Pancreas (tissue), 10 donors: ENCODE data around the gene RNF207. TPM values are rescaled to one million over a fixed set of nuclear protein-coding genes. Genes with fewer than 3 reads are reported as not detected.

Experiments used
- ATAC-seq, 4 donors: fragments of 200-7000 bp; cut with Tn5 transposase; one replicate each; pipeline versions ENCODE4 v1.8.0 to v1.9.1; 2020; ENCODE audit warnings: mild to moderate bottlenecking in 4 of 4, moderate library complexity in 4 of 4
- DNase-seq, 6 donors: peaks; one replicate each; pipeline ENCODE4 v3.0.0-alpha.2; 2020
- FAIRE-seq: peaks from 2 replicates; lab custom pipeline; 2012; peaks lifted over from hg19 to GRCh38; lab: Jason Lieb, UNC
- H3K27ac ChIP-seq, 4 donors: fragments of 200-600 bp; sonication (generic); 1 replicate in 3 of 4; 2 replicates in 1 of 4; pipeline versions ENCODE4 v1.5.0 to v1.8.0; 2020
- H3K27me3 ChIP-seq, 4 donors: fragments of 200-600 bp; one replicate each; pipeline ENCODE4 v1.8.0; 2021
- H3K36me3 ChIP-seq, 3 donors: fragments of 200-600 bp; sonication (generic) in 1 of 3; one replicate each; pipeline versions ENCODE4 v1.5.0 to v1.8.0; 2020 to 2021
- H3K4me1 ChIP-seq, 3 donors: fragments of 200-600 bp; one replicate each; pipeline ENCODE4 v1.8.0; 2021
- H3K4me3 ChIP-seq, 4 donors: fragments of 200-600 bp; sonication (generic) in 2 of 4; one replicate each; pipeline versions ENCODE4 v1.5.0 to v1.8.0; 2020 to 2021
- H3K9me3 ChIP-seq, 4 donors: fragments of 200-600 bp; one replicate each; pipeline ENCODE4 v1.8.0; 2021
- WGBS, 2 donors: extraction: QIAGEN DNeasy Blood & Tissue Kit; methylation state at CpG; one replicate each; pipeline ENCODE4 v1.1.7; 2013; 5-methylcytosine and 5-hydroxymethylcytosine counted together
- intact Hi-C, 3 donors: fragments of 100-400 bp; cut with DNase I; formaldehyde crosslinking; loops; one replicate each; pipeline versions ENCODE4 v1.11.1 to v1.14.2; 2022
- polyA plus RNA-seq, 2 donors: library from polyadenylated mRNA; stranded (reverse); fragments of 200-250 nt; gene quantifications; one replicate each; pipeline ENCODE4 v1.2.3, GENCODE V29; 2013
- total RNA-seq, 6 donors: library from RNA; stranded (reverse); fragmentation: NEBNext Ultra II Directional in 4 of 6; extraction: Animal tissue kit (Norgen Biotek cat#: 25700) in 4 of 6; gene quantifications; one replicate each; pipeline versions ENCODE4 v1.2.1 to v1.2.4, GENCODE V29; 2021 to 2023
- TF ChIP-seq, protein P1 (sequence below), 4 donors: fragments of 200-600 bp; sonication (generic) in 3 of 4; IDR thresholded peaks; one replicate each; pipeline versions ENCODE4 v1.5.0 to v1.8.0; 2021; ENCODE audit warnings: antibody characterized with exemption in 4 of 4
- donor health status: healthy with polysubstance abuse.
- donor health status: DM: no; HTN: no; CAD: no; lungs with moderate emphysema.
- donor health status: DM: no; HTN: no; CAD: no.
- donor health status: control.
- donor health status: control.
- donor health status: Bipolar disorder and iron deficiency.
- donor health status: DM: yes; HTN: yes; CAD: no.
- donor health status: DM: no; HTN: no; CAD: no.
- donor health status: DM: no; HTN: no; CAD: no.
- donor health status: DM: yes; HTN: yes; CAD: no.

RNF207 gene
- total and polyA plus RNA-seq, 8 donors, result 7.1 to 52.8 (median 13.4) TPM

DNA sequence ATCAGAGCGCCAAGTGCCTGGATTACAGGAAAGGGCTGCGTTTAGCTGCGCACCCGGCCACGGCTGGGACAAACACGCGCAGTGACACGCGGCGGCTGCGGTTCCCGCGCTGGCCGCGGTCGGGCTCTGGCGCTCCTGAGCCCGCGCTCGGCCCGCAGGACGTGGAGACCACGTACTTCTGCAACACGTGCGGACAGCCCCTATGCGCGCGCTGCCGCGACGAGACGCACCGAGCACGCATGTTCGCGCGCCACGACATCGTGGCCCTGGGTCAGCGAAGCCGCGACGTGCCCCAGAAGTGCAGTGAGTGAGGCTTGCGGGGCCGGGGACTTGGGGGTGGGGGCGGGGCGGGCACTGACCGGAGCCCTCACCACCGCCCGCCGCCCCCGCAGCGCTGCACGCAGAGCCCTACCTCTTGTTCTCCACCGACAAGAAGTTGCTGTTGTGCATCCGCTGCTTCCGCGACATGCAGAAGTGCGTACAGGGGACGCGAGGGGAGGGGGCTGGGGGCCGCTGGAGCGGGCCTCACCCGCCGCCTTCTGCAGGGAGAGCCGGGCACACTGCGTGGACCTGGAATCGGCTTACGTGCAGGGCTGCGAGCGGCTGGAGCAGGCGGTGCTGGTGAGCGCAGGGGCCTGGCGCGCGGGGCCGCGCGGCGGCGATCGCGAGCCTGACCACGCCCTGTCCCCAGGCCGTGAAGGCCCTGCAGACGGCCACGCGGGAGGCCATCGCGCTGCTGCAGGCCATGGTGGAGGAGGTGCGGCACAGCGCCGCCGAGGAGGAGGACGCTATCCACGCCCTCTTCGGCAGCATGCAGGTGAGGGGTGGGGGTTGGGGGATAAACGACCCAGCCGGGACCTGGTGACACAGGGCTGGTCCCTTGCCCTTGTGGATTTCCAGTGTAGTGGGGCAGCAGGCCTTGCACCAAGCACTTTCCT is 3.1 kb downstream of the RNF207 start:
- 27 to 37% methylated on average over 79 to 99 of the region's 99 CpGs for WGBS, 2 donors
- DNase-seq, result peak in 5 of 6 donors; percentile 50 to 79 (median 66)
- no peaks in the 10 kb centered on the region for H3K27me3 ChIP-seq
- ATAC-seq, result peak; percentile 66 to 76 (median 71)
- H3K27ac ChIP-seq, result no peak overlapping the region
- H3K4me3 ChIP-seq, result peak overlapping the region; percentile 29 to 46 (median 39)
- peaks cover 0 to 3% (median 0%) of the 10 kb centered on the region in 3 donors for H3K4me1 ChIP-seq
- intact Hi-C loops, result no loop called here
- FAIRE-seq, result no peak
- TF ChIP-seq, protein P1, sequence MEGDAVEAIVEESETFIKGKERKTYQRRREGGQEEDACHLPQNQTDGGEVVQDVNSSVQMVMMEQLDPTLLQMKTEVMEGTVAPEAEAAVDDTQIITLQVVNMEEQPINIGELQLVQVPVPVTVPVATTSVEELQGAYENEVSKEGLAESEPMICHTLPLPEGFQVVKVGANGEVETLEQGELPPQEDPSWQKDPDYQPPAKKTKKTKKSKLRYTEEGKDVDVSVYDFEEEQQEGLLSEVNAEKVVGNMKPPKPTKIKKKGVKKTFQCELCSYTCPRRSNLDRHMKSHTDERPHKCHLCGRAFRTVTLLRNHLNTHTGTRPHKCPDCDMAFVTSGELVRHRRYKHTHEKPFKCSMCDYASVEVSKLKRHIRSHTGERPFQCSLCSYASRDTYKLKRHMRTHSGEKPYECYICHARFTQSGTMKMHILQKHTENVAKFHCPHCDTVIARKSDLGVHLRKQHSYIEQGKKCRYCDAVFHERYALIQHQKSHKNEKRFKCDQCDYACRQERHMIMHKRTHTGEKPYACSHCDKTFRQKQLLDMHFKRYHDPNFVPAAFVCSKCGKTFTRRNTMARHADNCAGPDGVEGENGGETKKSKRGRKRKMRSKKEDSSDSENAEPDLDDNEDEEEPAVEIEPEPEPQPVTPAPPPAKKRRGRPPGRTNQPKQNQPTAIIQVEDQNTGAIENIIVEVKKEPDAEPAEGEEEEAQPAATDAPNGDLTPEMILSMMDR (IDR thresholded peaks at IDR 0.05), result peak; percentile 16 to 49 (median 38)
- peaks cover 0 to 5% (median 0%) of the 10 kb centered on the region in 3 donors for H3K36me3 ChIP-seq
- no peaks in the 10 kb centered on the region for H3K9me3 ChIP-seq

DNA sequence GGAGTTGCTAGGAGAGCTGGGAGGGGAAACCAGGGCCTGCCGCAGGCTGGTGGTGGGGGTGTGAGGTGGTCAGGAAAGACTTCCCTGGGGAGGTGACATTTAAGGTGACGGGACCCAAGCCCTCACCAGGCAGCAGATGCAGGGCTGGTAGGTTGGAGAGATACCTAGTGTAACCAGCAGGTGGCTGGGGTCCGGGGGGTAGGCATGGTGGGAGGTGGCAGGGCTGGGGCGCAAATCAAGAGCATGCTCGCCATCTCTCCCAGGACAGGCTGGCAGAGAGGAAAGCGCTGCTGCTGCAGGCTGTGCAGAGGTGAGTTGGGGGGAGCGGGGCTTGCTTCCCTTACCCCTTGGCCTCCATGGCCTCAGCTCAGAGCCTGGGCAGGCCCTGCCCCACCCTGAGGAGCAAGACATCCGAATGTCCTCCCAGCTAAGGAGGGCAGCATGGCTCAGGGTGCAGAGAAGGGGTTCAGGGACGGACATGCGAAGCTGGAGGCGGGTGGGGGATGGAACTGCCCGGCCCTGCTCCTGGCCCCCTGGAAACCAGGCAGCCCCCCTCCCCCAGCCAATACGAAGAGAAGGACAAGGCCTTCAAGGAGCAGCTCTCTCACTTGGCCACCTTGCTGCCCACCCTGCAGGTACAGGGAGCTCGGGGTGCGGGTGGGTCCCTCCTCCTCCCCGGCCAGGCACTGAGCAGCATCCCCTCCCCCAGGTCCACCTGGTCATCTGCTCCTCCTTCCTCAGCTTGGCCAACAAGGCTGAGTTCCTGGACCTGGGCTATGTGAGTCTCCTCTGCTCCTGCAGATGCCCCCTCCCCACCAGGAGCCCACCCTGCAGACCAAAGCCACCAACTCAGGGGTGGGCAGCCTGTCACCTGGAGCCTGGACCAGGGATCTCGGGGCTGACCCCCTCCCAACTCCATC is 4.0 kb downstream of the RNF207 start:
- intact Hi-C loops, result no loop called here
- no peak for DNase-seq

GRCh38 chr1:6210591-6211355 is 4.9 kb downstream of the RNF207 start:
- peaks cover 0 to 5% (median 0%) of the 10 kb centered on the region in 3 donors for H3K36me3 ChIP-seq
- no peak overlapping the region for H3K4me3 ChIP-seq
- ATAC-seq (no peak), FAIRE-seq (no peak), DNase-seq (no peak)
- H3K27ac ChIP-seq, result no peak overlapping the region
- intact Hi-C loops, result no loop called here
- peaks cover 0 to 3% (median 0%) of the 10 kb centered on the region in 3 donors for H3K4me1 ChIP-seq
- H3K9me3 ChIP-seq, result no peaks in the 10 kb centered on the region
- 95 to 98% methylated on average over 26 to 29 of the region's 29 CpGs for WGBS, 2 donors
- H3K27me3 ChIP-seq, result no peaks in the 10 kb centered on the region
- TF ChIP-seq, protein P1 (IDR thresholded peaks at IDR 0.05), result no peak

More for the DNA sequence above, 4.0 kb downstream of the RNF207 start:
- Histone ChIP-seq H3K4me3 (peak overlapping the region in 2 of 4 donors; percentile 38 to 46), H3K27me3 (no peaks in the 10 kb centered on the region), H3K9me3 (no peaks in the 10 kb centered on the region), H3K27ac (no peak overlapping the region), H3K4me1 (peaks cover 0 to 3% (median 0%) of the 10 kb centered on the region in 3 donors), H3K36me3 (peaks cover 0 to 5% (median 0%) of the 10 kb centered on the region in 3 donors)
- TF ChIP-seq, protein P1 (IDR thresholded peaks at IDR 0.05), result no peak
- FAIRE-seq (no peak), ATAC-seq (no peak)
- 91% methylated on average over 17 of the region's 17 CpGs for WGBS, 2 donors

DNA sequence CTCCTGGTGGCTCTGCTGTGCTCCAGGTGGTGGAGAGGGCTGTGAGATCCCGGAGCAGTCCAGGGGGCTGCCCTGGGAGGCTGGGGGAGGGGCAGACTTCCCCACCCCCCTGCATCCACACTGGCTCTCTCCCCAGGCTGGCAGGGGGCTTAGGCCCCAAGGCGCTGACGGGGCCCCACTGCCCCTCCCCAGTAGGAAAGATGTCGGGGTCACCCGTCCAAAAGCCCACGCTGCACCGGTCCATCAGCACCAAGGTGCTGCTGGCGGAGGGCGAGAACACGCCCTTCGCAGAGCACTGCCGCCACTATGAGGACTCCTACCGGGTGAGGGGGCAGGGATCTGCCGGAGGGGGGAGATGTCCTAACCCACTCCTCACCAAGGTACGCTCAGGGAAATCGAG is 5.8 kb downstream of the RNF207 start:
- no peak overlapping the region for H3K4me3 ChIP-seq
- WGBS, 2 donors, result 93% methylated on average over 16 of the region's 16 CpGs
- no peak for ATAC-seq
- peaks cover 0 to 3% (median 0%) of the 10 kb centered on the region in 3 donors for H3K4me1 ChIP-seq
- H3K36me3 ChIP-seq, result peaks cover 0 to 5% (median 0%) of the 10 kb centered on the region in 3 donors
- DNase-seq, result no peak
- no peaks in the 10 kb centered on the region for H3K27me3 ChIP-seq
- no peak overlapping the region for H3K27ac ChIP-seq
- FAIRE-seq, result no peak
- TF ChIP-seq, protein P1 (IDR thresholded peaks at IDR 0.05), result no peak
- intact Hi-C loops, result no loop called here
- H3K9me3 ChIP-seq, result no peaks in the 10 kb centered on the region
